ENCODE measurements around the gene FOSL1.
"Not testable (repeated sequence)": the region's sequence is repeated elsewhere in the genome, so short reads cannot be mapped to it uniquely, and the experiment has no call there.

FOSL1 gene

GRCh38 chr11:65894034-65894591, 6.1 kb downstream of the FOSL1 start:
- DNase-seq: no peak

DNA sequence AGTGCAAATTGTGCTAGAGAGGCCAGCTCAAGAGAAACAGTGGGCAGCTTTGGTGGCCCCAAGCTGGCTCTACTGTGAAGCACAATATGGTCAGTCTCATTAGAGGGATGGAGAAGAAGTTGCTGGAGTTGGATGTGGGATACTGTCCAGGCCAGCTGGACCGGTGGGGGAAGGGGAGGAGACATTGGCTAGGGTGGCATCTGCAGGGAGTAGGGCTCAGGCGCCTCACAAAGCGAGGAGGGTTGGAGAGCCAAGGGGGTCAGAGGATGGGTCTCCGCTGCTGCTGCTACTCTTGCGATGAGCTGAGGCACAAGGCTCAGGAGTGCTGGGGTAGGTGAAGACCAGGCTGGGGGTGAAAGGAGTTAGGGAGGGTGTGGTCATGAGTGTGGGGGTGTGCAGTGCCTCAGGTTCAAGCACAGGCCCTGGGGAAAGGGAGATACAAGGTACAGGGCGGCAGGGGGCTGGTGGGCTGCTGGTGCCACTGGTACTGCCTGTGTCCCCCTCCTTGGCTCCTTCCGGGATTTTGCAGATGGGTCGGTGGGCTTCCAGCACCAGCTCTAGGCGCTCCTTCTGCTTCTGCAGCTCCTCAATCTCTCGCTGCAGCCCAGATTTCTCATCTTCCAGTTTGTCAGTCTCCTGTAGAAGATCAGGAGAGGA, 7.4 kb downstream of the FOSL1 start:
- no peak for DNase-seq

- not testable (repeated sequence) for DNase-seq
These were observed 8.0 kb downstream of the FOSL1 start for GRCh38 chr11:65892137-65892540.

GRCh38 chr11:65891219-65892136, 8.7 kb downstream of the FOSL1 start:
- peak; percentile 46 to 62 for DNase-seq

DNA sequence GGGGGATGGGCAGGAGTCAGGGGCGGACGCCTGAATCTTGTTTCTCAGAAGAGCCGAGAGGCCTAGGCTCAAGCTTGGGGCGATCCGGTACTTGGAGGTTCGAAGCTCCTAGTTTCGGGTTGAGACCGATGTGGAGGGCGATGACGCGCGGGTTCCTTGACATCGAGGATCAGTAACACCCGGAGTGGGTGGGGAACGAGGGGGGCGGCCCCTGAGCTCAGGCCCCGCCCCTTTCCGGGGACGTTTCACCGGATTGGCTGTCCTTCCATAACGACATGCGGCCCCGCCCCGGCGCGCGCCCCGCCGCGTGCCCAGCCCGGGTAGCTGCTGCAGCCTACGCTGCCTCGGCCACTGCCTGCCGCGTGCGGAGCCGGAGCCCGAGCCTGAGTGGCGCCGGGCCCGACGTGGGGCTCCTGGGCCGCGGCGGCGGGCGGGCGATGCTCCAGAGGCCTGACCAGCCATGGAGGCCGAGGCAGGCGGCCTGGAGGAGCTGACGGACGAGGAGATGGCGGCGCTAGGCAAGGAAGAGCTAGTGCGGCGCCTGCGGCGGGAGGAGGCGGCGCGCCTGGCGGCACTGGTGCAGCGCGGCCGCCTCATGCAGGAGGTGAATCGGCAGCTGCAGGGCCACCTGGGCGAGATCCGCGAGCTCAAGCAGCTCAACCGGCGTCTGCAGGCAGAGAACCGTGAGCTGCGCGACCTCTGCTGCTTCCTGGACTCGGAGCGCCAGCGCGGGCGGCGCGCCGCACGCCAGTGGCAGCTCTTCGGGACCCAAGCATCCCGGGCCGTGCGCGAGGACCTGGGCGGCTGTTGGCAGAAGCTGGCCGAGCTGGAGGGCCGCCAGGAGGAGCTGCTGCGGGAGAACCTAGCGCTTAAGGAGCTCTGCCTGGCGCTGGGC, 9.6 kb downstream of the FOSL1 start, which contains the start of gene CCDC85B:
Gene CCDC85B, plus strand, starts transcription at position 350 of the 895 bp plus-strand sequence. Its CDS starts 111 bp downstream, at position 461.
- DNase-seq: peak; percentile 98 to 99

DNA sequence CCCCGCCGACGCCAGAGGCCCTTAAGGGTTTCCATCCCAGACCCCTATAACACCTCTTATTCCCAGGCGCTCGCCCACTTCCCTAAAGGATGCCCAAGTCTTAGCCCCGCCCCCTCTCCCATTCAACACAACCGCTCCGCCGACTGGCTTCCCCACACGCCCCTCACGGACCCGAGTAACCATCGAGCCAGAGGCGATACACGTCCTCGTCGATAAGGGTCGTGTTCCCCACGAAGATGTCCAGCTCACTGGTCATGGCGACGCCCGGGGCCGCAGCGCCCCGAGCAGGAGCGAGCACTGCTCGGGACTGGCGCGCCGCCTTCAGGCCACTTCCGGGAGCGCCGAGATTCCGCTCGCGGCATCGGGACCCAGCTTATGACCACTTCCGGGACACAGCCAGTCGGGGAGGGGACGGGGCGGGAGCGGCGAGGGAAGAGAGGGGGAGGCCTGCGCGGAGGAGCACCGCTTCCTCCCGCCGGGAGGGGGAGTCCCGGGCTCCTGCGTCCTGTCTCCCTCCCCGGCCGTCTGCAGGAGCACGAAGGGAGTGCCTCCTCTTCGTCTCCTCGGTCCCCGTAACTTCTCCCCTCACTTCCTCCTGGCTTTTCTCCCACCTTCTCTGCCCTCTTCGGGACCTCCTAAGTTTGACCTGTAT, 11.9 kb downstream of the FOSL1 start, which contains the start of gene FIBP:
Gene FIBP, minus strand, starts transcription at position 309 of the 652 bp plus-strand sequence. Its CDS starts 53 bp downstream, at position 256.
- peak; percentile 97 to 98 for DNase-seq

DNA sequence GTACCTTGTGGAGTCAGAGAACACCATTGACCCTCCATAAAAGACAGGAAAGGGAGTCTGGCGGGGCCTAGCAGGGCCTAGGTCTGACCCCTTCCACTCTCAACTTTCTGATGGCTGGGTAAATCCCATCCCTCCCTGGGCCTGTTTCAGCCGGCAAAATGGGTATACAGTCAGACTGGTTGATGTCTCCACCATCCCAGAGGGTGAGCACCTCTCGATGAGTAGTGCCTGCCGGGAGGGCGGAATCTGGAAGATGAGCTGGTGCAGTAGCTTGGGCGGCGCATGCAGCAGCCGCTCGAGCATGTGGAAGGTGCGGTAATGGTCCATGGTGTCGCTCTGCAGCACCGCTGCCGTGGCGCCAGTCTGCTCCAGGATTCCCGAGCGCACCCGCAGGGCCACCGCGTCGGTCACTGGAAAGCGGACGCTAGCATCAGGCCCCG, 12.4 kb downstream of the FOSL1 start:
- no peak for DNase-seq

DNA sequence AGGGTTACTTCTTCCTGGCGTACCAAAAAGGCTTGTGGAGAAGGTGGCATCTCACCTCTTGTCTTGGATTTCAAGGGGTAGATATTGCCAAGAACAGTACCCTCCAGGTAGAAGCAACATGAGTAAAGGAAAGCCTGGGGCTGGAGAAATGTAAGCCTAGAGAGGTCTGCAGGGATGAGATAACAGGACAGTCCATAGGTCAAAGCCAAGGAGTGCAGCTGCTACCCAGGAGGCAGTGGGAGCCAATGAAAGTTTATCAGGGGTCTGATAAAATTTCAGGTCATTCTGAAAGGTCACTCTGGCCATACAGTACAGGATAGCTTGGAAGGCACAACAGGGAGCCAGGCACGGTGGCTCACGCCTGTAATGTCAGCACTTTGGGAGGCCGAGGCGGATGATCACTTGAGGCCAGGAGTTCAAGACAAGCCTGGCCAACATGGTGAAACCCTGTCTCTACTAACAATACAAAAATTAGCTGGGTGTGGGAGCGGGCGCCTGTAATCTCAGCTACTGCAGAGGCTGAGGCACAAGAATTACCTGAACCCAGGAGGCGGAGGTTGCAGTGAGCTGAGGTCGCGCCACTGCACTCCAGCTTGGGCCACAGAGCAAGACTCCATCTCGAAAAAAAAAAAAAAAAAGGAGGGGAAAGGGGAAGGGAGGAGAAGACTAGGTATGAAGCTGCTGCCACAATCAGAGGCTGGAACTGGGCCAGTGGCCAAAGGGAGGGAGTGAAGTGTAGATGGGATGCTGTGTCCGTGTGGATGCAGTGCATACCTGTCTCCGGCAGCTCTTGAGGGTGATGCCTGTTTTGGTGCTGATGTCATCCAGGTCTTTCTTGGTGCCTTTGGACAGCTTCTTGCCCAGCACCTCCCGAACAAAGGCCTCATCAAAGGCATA, 13.1 kb downstream of the FOSL1 start:
- DNase-seq: no peak

GRCh38 chr11:65885808-65886536, 14.2 kb downstream of the FOSL1 start:
- no peak for DNase-seq

DNA sequence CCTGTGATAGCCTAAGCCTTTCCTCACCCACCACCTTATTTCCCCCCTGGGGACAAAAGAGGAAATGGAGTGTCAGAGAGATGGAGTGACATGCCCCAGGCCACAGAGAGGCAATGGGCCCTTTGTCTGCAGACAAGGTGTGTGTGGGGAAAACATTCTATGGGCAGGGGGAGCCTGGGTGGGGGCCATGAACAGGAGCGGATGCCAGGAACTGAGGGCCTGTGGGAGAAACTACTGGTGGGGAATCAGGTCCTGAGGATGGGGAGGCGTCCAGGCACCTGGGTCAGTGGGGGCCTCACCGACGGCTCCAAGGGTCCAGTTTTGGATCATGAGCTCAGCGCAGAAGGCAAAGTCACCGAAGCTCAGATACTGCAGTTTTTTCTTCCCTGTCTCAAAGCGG, 15.0 kb downstream of the FOSL1 start:
- no peak for DNase-seq

GRCh38 chr11:65884716-65885092, 15.5 kb downstream of the FOSL1 start:
- peak; percentile 86 to 87 for DNase-seq

DNA sequence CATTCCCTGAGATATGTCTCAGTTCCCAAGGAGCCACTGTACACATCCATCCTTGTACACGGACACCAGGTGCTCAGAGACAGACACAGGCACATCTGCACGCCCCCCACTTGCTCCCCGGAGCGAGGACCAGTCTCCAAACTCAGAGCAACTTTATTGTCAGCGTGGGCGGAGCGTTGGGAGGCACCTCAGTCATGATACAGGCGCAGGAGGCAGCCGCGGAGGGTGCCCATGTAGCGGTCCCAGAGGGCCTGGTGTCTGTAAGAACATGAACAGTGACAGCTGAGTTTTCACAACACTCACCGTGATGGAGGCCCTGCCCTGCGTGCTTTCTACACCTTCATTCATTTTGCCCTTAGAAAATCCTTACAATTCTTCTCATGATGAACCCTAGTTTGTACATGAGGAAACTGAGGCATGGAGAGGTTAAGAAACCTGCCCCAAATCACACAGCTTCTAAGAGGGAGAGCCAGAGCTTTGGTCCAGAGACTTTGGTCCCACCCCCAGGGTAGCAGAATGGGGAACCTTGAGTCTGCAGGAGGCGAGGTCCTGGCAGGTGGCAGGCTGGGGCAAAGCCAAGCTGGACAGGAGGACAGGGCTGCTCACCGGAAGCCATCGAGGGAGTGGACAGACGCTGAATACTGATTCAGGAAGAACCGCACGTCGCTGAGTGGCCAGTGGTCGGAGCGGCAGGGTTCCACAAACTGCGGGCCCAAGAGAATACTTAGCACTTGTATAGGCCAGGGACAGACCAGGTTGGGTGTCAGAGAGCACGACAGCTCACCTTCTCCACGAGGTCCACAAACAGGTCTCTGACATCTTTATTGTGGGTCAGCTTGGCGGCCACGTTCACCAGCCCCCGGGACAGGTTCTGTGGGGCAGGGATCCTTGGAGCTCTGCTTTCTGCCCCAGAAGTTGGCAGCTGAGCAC, 16.1 kb downstream of the FOSL1 start:
- DNase-seq: no peak

- no peak for DNase-seq
These were observed 17.0 kb downstream of the FOSL1 start for GRCh38 chr11:65883058-65883761.

- no peak for DNase-seq
These were observed 17.8 kb downstream of the FOSL1 start for GRCh38 chr11:65882120-65883057.

- DNase-seq: no peak
These were observed 19.3 kb downstream of the FOSL1 start for GRCh38 chr11:65880844-65881421.

DNA sequence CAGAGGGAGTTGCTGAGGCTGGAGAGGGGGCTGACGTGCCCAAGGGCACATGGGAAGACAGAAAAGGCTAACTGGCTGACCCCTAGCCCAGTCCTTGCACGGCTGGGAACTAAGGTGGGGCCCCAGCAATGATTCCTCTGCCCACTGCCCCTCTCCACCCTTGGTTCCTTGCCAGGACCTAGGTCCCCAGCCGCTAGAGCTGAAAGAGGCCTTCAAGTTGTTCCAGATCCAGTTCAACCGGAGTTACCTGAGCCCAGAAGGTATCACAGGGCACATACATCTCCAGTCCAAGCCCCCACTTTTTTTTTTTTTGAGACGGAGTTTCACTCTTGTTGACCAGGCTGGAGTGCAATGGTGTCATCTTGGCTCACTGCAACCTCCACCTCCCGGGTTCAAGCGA, 20.2 kb downstream of the FOSL1 start:
- DNase-seq: no peak

- DNase-seq: no peak
These were observed 20.6 kb downstream of the FOSL1 start, which contains the start of gene CTSW for GRCh38 chr11:65879617-65880016. Gene CTSW (plus strand): TSS chr11:65879837. CDS start chr11:65879855, 18 bp downstream.

Measured in stimulated activated CD4-positive, alpha-beta T cell treated with anti-CD3 and anti-CD28 coated beads, Interleukin-2, amount 100 ng/mL, for 24 hours (primary cell).